CD14-positive monocyte (primary cell): ENCODE measurements around the gene AQP10. TPM values are rescaled to one million over a fixed set of nuclear protein-coding genes. Genes with fewer than 3 reads are reported as not detected.

ENCODE experiments used
- DNase-seq, 3 donors: peaks; one replicate each; pipeline ENCODE4 v3.0.0-alpha.2; 2011 to 2022
- H2AFZ ChIP-seq: 2 replicates; pipeline ENCODE4 v1.6.0; 2012; ENCODE audit warnings: mild to moderate bottlenecking, low read depth, low read length, inconsistent platforms; ENCODE audit not compliant: insufficient read depth, poor library complexity, severe bottlenecking
- H3K27ac ChIP-seq, 2 donors: 1 replicate in 1 of 2; 2 replicates in 1 of 2; pipeline ENCODE4 v1.5.1; 2012 to 2013; ENCODE audit warnings: low read length in 2 of 2, control low read depth in 1 of 2, inconsistent platforms in 1 of 2, low read depth in 1 of 2, mild to moderate bottlenecking in 1 of 2
- H3K27me3 ChIP-seq, 2 donors: one replicate each; pipeline versions ENCODE4 v1.6.0 to v1.6.1; 2011 to 2013; ENCODE audit warnings: low read length in 2 of 2; ENCODE audit not compliant: control insufficient read depth in 2 of 2, insufficient read depth in 2 of 2
- H3K36me3 ChIP-seq, 2 donors: replicated peaks in 1 of 2; 1 replicate in 1 of 2; 2 replicates in 1 of 2; pipeline versions ENCODE4 v1.5.1 to v1.6.1; 2012 to 2013; ENCODE audit warnings: low read length in 2 of 2, control low read depth in 1 of 2, inconsistent platforms in 1 of 2, mild to moderate bottlenecking in 1 of 2; ENCODE audit not compliant: insufficient read depth in 2 of 2, control insufficient read depth in 1 of 2
- H3K4me1 ChIP-seq, 2 donors: 1 replicate in 1 of 2; 2 replicates in 1 of 2; pipeline versions ENCODE4 v1.5.1 to v1.6.1; 2012 to 2013; ENCODE audit warnings: low read length in 2 of 2, control low read depth in 1 of 2, inconsistent platforms in 1 of 2, mild to moderate bottlenecking in 1 of 2, moderate library complexity in 1 of 2; ENCODE audit not compliant: insufficient read depth in 2 of 2, control insufficient read depth in 1 of 2
- H3K4me2 ChIP-seq: replicated peaks from 2 replicates; pipeline ENCODE3; 2012; ENCODE audit warnings: low read length, moderate library complexity, mild to moderate bottlenecking; ENCODE audit not compliant: poor library complexity, severe bottlenecking; ENCODE audit errors: extremely low read depth
- H3K4me3 ChIP-seq, 3 experiments: fragments of 200-600 bp in 1 of 3; sonication (generic) in 1 of 3; replicated peaks in 1 of 3; 1 replicate in 2 of 3; 2 replicates in 1 of 3; pipeline ENCODE4 v1.5.1; 2011 to 2013; ENCODE audit warnings: low read length in 3 of 3, mild to moderate bottlenecking in 3 of 3, control low read depth in 2 of 3, low read depth in 2 of 3, inconsistent platforms in 1 of 3, moderate library complexity in 1 of 3
- H3K79me2 ChIP-seq: 2 replicates; pipeline ENCODE4 v1.6.0; 2012; ENCODE audit warnings: mild to moderate bottlenecking, control low read depth, inconsistent platforms, low read length, moderate library complexity; ENCODE audit not compliant: insufficient read depth
- H3K9ac ChIP-seq: 2 replicates; pipeline ENCODE4 v1.6.0; 2017; ENCODE audit warnings: low read length, mild to moderate bottlenecking; ENCODE audit not compliant: insufficient read depth, poor library complexity, severe bottlenecking
- H3K9me3 ChIP-seq, 2 donors: replicated peaks in 1 of 2; 1 replicate in 1 of 2; 2 replicates in 1 of 2; pipeline versions ENCODE4 v1.5.1 to v1.6.1; 2012 to 2013; ENCODE audit warnings: low read length in 2 of 2, control low read depth in 1 of 2; ENCODE audit not compliant: control insufficient read depth in 1 of 2, insufficient read depth in 1 of 2
- H4K20me1 ChIP-seq: 2 replicates; pipeline ENCODE4 v1.6.0; 2012; ENCODE audit warnings: mild to moderate bottlenecking, low read length, control low read depth, moderate library complexity; ENCODE audit not compliant: insufficient read depth
- H3K27ac Mint-ChIP-seq, 7 donors: one replicate each; pipeline ENCODE4 v1.8.0; 2020; ENCODE audit warnings: mild to moderate bottlenecking in 7 of 7, mixed read lengths in 7 of 7, moderate library complexity in 6 of 7, inconsistent platforms in 2 of 7
- H3K27me3 Mint-ChIP-seq, 3 donors: one replicate each; pipeline ENCODE4 v1.8.0; 2021 to 2022; ENCODE audit warnings: low read depth in 3 of 3, mild to moderate bottlenecking in 3 of 3, mixed read lengths in 3 of 3, moderate library complexity in 3 of 3, inconsistent platforms in 1 of 3
- H3K36me3 Mint-ChIP-seq, 2 donors: one replicate each; pipeline ENCODE4 v1.8.0; 2020; ENCODE audit warnings: mixed read lengths in 2 of 2, inconsistent platforms in 1 of 2, mild to moderate bottlenecking in 1 of 2
- H3K4me1 Mint-ChIP-seq: one replicate; pipeline ENCODE4 v1.8.0; 2020; ENCODE audit warnings: mild to moderate bottlenecking, mixed read lengths
- H3K4me3 Mint-ChIP-seq, 2 donors: one replicate each; pipeline ENCODE4 v1.8.0; 2020; ENCODE audit warnings: mild to moderate bottlenecking in 2 of 2, mixed read lengths in 2 of 2, moderate library complexity in 1 of 2
- H3K9me3 Mint-ChIP-seq, 7 donors: one replicate each; pipeline ENCODE4 v1.8.0; 2020 to 2022; ENCODE audit warnings: mixed read lengths in 7 of 7, mild to moderate bottlenecking in 6 of 7, moderate library complexity in 6 of 7, inconsistent platforms in 2 of 7
- CTCF ChIP-seq: fragments of 200-600 bp; IDR thresholded peaks from one replicate; pipeline ENCODE4 v1.8.0; 2022; ENCODE audit warnings: antibody characterized with exemption, mild to moderate bottlenecking
- WGBS: methylation state at CpG from one replicate; pipeline ENCODE4 v1.1.5; 2013; ENCODE audit warnings: missing lambda C conversion rate; ENCODE audit not compliant: insufficient coverage; 5-methylcytosine and 5-hydroxymethylcytosine counted together
- intact Hi-C, 2 donors: fragments of 100-400 bp; cut with micrococcal nuclease; formaldehyde crosslinking; loops; one replicate each; pipeline versions ENCODE4 v1.15.0 to v1.15.1; 2023
- polyA plus RNA-seq, 3 donors: library from polyadenylated mRNA; depleted of rRNA in 1 of 3; unstranded in 2 of 3; stranded (reverse) in 1 of 3; fragments of 300-500 nt in 2 of 3; fragments of >200 nt in 1 of 3; fragmentation: Illumina TruSeq in 2 of 3; gene quantifications; 1 replicate in 2 of 3; 2 replicates in 1 of 3; pipeline ENCODE4 v1.2.3, GENCODE V29; 2012 to 2021

AQP10 gene
- polyA plus RNA-seq, 3 donors = 0.09 TPM; not detected in 2

- peaks cover 0 to 4% (median 0%) of the 10 kb centered on the region in 7 donors for H3K9me3 Mint-ChIP-seq
- H2AFZ ChIP-seq = no peak overlapping the region
- no peaks in the 10 kb centered on the region for H3K9me3 ChIP-seq
- H3K79me2 ChIP-seq = no peaks in the 10 kb centered on the region
- H3K36me3 Mint-ChIP-seq = peaks cover 0 to 6% of the 10 kb centered on the region in 2 donors
- H3K36me3 ChIP-seq = no peaks in the 10 kb centered on the region
- no peak overlapping the region for H3K27ac Mint-ChIP-seq
- peaks cover 0 to 4% of the 10 kb centered on the region in 2 donors for H3K27me3 ChIP-seq
- no peak overlapping the region for H3K9ac ChIP-seq
- H3K4me1 Mint-ChIP-seq = peaks cover 53% of the 10 kb centered on the region
- no peak for DNase-seq
- H3K27me3 Mint-ChIP-seq = peaks cover 10 to 28% (median 21%) of the 10 kb centered on the region in 3 donors
- intact Hi-C loops = no loop called here
- peak overlapping the region in 1 of 2 donors; percentile 93 for H3K4me3 Mint-ChIP-seq
- no peak for TF ChIP-seq CTCF
- no peak overlapping the region for H3K4me3 ChIP-seq
- peaks cover 52 to 62% of the 10 kb centered on the region in 2 donors for H3K4me1 ChIP-seq
- H3K4me2 ChIP-seq = no peak overlapping the region
- no peaks in the 10 kb centered on the region for H4K20me1 ChIP-seq
- no peak overlapping the region for H3K27ac ChIP-seq
- WGBS = 98% methylated on average over 5 of the region's 14 CpGs
Observed at GRCh38 chr1:154351363-154352068, 30.6 kb downstream of the AQP10 start.

DNA sequence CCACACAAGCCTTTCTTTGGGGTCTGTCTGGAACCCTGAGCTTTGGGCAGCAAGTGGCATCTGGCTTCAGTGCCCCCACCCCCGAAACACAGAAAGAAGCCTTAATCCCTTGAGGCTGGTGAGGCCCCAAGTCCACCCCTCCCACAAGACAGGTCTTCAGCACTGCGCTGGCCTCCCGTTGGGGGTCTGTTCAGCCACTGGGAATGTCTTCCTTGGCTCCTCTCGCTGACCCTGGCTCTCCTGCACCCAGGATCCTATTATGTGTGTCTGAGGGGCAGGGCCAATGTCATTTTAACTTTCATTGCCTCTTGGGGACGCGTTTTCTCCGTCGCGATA, 31.3 kb downstream of the AQP10 start:
- no peaks in the 10 kb centered on the region for H3K36me3 ChIP-seq
- Mint-ChIP-seq H3K4me1 (peaks cover 47% of the 10 kb centered on the region), H3K36me3 (peaks cover 0 to 6% of the 10 kb centered on the region in 2 donors), H3K27me3 (peaks cover 10 to 31% (median 21%) of the 10 kb centered on the region in 3 donors), H3K27ac (peak overlapping the region in 3 of 7 donors; percentile 28 to 51 (median 30)), H3K9me3 (peaks cover 0 to 3% (median 0%) of the 10 kb centered on the region in 7 donors), H3K4me3 (peak overlapping the region; percentile 89 to 93)
- no peak for DNase-seq
- H3K27ac ChIP-seq = no peak overlapping the region
- peaks cover 45 to 55% of the 10 kb centered on the region in 2 donors for H3K4me1 ChIP-seq
- TF ChIP-seq CTCF = no peak
- peak overlapping the region; percentile 94 for H3K4me2 ChIP-seq
- H4K20me1 ChIP-seq = no peaks in the 10 kb centered on the region
- 8% methylated on average over 4 of the region's 9 CpGs for WGBS
- peak overlapping the region; percentile 81 for H2AFZ ChIP-seq
- intact Hi-C loops = no loop called here
- H3K27me3 ChIP-seq = peaks cover 0 to 4% of the 10 kb centered on the region in 2 donors
- no peaks in the 10 kb centered on the region for H3K9me3 ChIP-seq
- H3K4me3 ChIP-seq = peak overlapping the region; percentile 11 to 79 (median 50)
- peak overlapping the region; percentile 49 for H3K9ac ChIP-seq
- no peaks in the 10 kb centered on the region for H3K79me2 ChIP-seq
